Gastroesophageal sphincter (tissue), 4 donors: ENCODE measurements around the gene KCNH3. TPM values are rescaled to one million over a fixed set of nuclear protein-coding genes. Genes with fewer than 3 reads are reported as not detected.

ENCODE experiments used
- ATAC-seq: fragments of 150-250 bp; one replicate; pipeline ENCODE4 v1.9.1; 2016; ENCODE audit warnings: mild to moderate bottlenecking, moderate library complexity
- H3K27ac ChIP-seq, 4 donors: fragments of 200-600 bp; sonication (generic) in 3 of 4; 1 replicate in 3 of 4; 2 replicates in 1 of 4; pipeline ENCODE4 v1.5.1; 2016 to 2019
- H3K27me3 ChIP-seq: fragments of 200-600 bp; sonication (generic); one replicate; pipeline ENCODE4 v1.5.1; 2019
- H3K36me3 ChIP-seq, 2 donors: fragments of 200-600 bp; sonication (generic); one replicate each; pipeline ENCODE4 v1.5.1; 2019; ENCODE audit warnings: control low read depth in 1 of 2
- H3K4me1 ChIP-seq, 3 donors: fragments of 200-600 bp; sonication (generic); 1 replicate in 2 of 3; 2 replicates in 1 of 3; pipeline ENCODE4 v1.5.1; 2016 to 2019; ENCODE audit warnings: control low read depth in 2 of 3
- H3K4me3 ChIP-seq, 2 donors: fragments of 200-600 bp; sonication (generic); one replicate each; pipeline ENCODE4 v1.5.1; 2019; ENCODE audit warnings: mild to moderate bottlenecking in 1 of 2, moderate library complexity in 1 of 2
- H3K9me3 ChIP-seq, 3 donors: fragments of 200-600 bp; sonication (generic); one replicate each; pipeline ENCODE4 v1.5.1; 2017 to 2019; ENCODE audit warnings: control low read depth in 2 of 3
- CTCF ChIP-seq, 4 experiments: fragments of 200-600 bp in 2 of 4; fragments of 450-650 bp in 2 of 4; sonication (generic) in 1 of 4; IDR thresholded peaks; one replicate each; pipeline ENCODE4 v1.5.1; 2017 to 2019; ENCODE audit warnings: antibody characterized with exemption in 4 of 4, mild to moderate bottlenecking in 2 of 4, moderate library complexity in 2 of 4
- EP300 ChIP-seq: sonication (generic); formaldehyde crosslinking; IDR thresholded peaks from one replicate; pipeline ENCODE4 v1.6.1; 2017; ENCODE audit warnings: antibody characterized with exemption, mild to moderate bottlenecking
- POLR2A ChIP-seq, 2 donors: fragments of 450-650 bp; IDR thresholded peaks; one replicate each; pipeline ENCODE4 v1.6.1; 2017; ENCODE audit warnings: antibody characterized with exemption in 2 of 2, mild to moderate bottlenecking in 2 of 2, moderate library complexity in 1 of 2
- POLR2AphosphoS5 ChIP-seq: sonication (generic); formaldehyde crosslinking; IDR thresholded peaks from one replicate; pipeline ENCODE4 v1.6.1; 2017; ENCODE audit warnings: antibody characterized with exemption
- WGBS, 2 donors: methylation state at CpG; one replicate each; pipeline ENCODE4 v1.1.5; 2018; ENCODE audit warnings: low coverage in 1 of 2; 5-methylcytosine and 5-hydroxymethylcytosine counted together
- total RNA-seq, 4 donors: library from RNA; depleted of rRNA; stranded (reverse); fragments of >200 nt; gene quantifications; one replicate each; pipeline ENCODE4 v1.1.0, GENCODE V29; 2016

Gene KCNH3
- total RNA-seq, 4 donors from 2014 or later = 0.13 to 0.69 (median 0.31) TPM; not detected in 1

- WGBS, 2 donors = 79 to 86% methylated on average over 8 to 10 of the region's 13 CpGs
- Histone ChIP-seq H3K4me1 (peaks cover 0 to 26% (median 12%) of the 10 kb centered on the region in 3 donors), H3K36me3 (no peaks in the 10 kb centered on the region), H3K27ac (no peak overlapping the region), H3K27me3 (peaks cover 56% of the 10 kb centered on the region), H3K9me3 (no peaks in the 10 kb centered on the region), H3K4me3 (no peak overlapping the region)
- ATAC-seq = no peak
- TF ChIP-seq EP300 = no peak
- TF ChIP-seq POLR2A (IDR thresholded peaks at IDR 0.05) = no peak
- no peak for TF ChIP-seq CTCF (IDR thresholded peaks at IDR 0.05)
- no peak for TF ChIP-seq POLR2AphosphoS5
Observed at GRCh38 chr12:49534731-49535278, 4.0 kb upstream of the KCNH3 start.

GRCh38 chr12:49535921-49536525 lies 2.8 kb upstream of the KCNH3 start:
- peaks cover 66% of the 10 kb centered on the region for H3K27me3 ChIP-seq
- 78 to 87% methylated on average over 6 of the region's 6 CpGs for WGBS, 2 donors

GRCh38 chr12:49536526-49537071 lies 2.2 kb upstream of the KCNH3 start:
- H3K27me3 ChIP-seq = peaks cover 66% of the 10 kb centered on the region
- no peak for ATAC-seq
- TF ChIP-seq EP300 (no peak), POLR2A (IDR thresholded peaks at IDR 0.05) (no peak), CTCF (IDR thresholded peaks at IDR 0.05) (no peak), POLR2AphosphoS5 (no peak)
- no peaks in the 10 kb centered on the region for H3K36me3 ChIP-seq
- H3K4me1 ChIP-seq = peaks cover 0 to 29% (median 12%) of the 10 kb centered on the region in 3 donors
- H3K4me3 ChIP-seq = no peak overlapping the region
- no peak overlapping the region for H3K27ac ChIP-seq
- H3K9me3 ChIP-seq = no peaks in the 10 kb centered on the region
- 17 to 50% methylated on average over 1 to 2 of the region's 3 CpGs for WGBS, 2 donors

More at GRCh38 chr12:49535921-49536525, 2.8 kb upstream of the KCNH3 start:
- H3K4me3 ChIP-seq = no peak overlapping the region
- no peaks in the 10 kb centered on the region for H3K9me3 ChIP-seq
- no peak for ATAC-seq
- no peak overlapping the region for H3K27ac ChIP-seq
- TF ChIP-seq EP300 (no peak), CTCF (IDR thresholded peaks at IDR 0.05) (no peak), POLR2A (IDR thresholded peaks at IDR 0.05) (no peak), POLR2AphosphoS5 (no peak)
- no peaks in the 10 kb centered on the region for H3K36me3 ChIP-seq
- H3K4me1 ChIP-seq = peaks cover 0 to 29% (median 12%) of the 10 kb centered on the region in 3 donors

- Histone ChIP-seq H3K27ac (no peak overlapping the region), H3K4me3 (peak overlapping the region in 1 of 2 donors; percentile 56), H3K36me3 (no peaks in the 10 kb centered on the region), H3K4me1 (peaks cover 0 to 29% (median 12%) of the 10 kb centered on the region in 3 donors), H3K27me3 (peaks cover 66% of the 10 kb centered on the region), H3K9me3 (no peaks in the 10 kb centered on the region)
- WGBS, 2 donors = 11 to 57% methylated on average over 5 of the region's 13 CpGs
- TF ChIP-seq POLR2A (IDR thresholded peaks at IDR 0.05) = no peak
- no peak for TF ChIP-seq CTCF (IDR thresholded peaks at IDR 0.05)
- no peak for TF ChIP-seq EP300
- no peak for TF ChIP-seq POLR2AphosphoS5
- ATAC-seq = no peak
Observed at GRCh38 chr12:49537231-49537751, 1.5 kb upstream of the KCNH3 start.
